ENCODE measurements around the gene DYNLT1. TPM values are rescaled to one million over a fixed set of nuclear protein-coding genes. Genes with fewer than 3 reads are reported as not detected.

DYNLT1 gene
- total RNA-seq, 4 donors from 2014 or later: 90.7 to 147 (median 102) TPM

- peak; percentile 87 for DNase-seq (ENCODE audit: extremely low spot score)
- no peak overlapping the region for H3K4me3 ChIP-seq
- no peaks in the 10 kb centered on the region for H3K27me3 ChIP-seq
- H3K27ac ChIP-seq (replicated peaks in 1 of 4): peak overlapping the region in 3 of 4 donors; percentile 46 to 99 (median 64)
- WGBS: 54% methylated on average over 5 of the region's 5 CpGs
- H3K9me3 ChIP-seq: no peaks in the 10 kb centered on the region
- intact Hi-C loops (cut with DNase I): no loop called here
- peaks cover 15 to 40% (median 25%) of the 10 kb centered on the region in 4 donors for H3K4me1 ChIP-seq
- peak in 1 of 2 donors; percentile 49 for TF ChIP-seq POLR2AphosphoS5 (IDR thresholded peaks at IDR 0.05)
- TF ChIP-seq EP300 (IDR thresholded peaks at IDR 0.05): no peak
- H3K36me3 ChIP-seq: no peaks in the 10 kb centered on the region
Observed at GRCh38 chr6:158648682-158649131, 4.2 kb upstream of the DYNLT1 start.

- H3K27ac ChIP-seq (replicated peaks in 1 of 4): peak overlapping the region in 2 of 4 donors; percentile 64 to 99
- peaks cover 24 to 46% (median 34%) of the 10 kb centered on the region in 4 donors for H3K4me1 ChIP-seq
- no peaks in the 10 kb centered on the region for H3K27me3 ChIP-seq
- no peaks in the 10 kb centered on the region for H3K36me3 ChIP-seq
- intact Hi-C loops (cut with DNase I): no loop called here
- peak; percentile 29 for DNase-seq (ENCODE audit: extremely low spot score)
- H3K4me3 ChIP-seq: no peak overlapping the region
- no peak for TF ChIP-seq EP300 (IDR thresholded peaks at IDR 0.05)
- TF ChIP-seq CTCF (IDR thresholded peaks at IDR 0.05): no peak
- no peak for TF ChIP-seq POLR2AphosphoS5 (IDR thresholded peaks at IDR 0.05)
- no peak for TF ChIP-seq POLR2A (IDR thresholded peaks at IDR 0.05; ENCODE audit: low read depth)
- WGBS: 56% methylated on average over 4 of the region's 4 CpGs
- no peaks in the 10 kb centered on the region for H3K9me3 ChIP-seq
Observed at GRCh38 chr6:158647501-158647900, 3.0 kb upstream of the DYNLT1 start.

GRCh38 chr6:158646023-158646910 is 1.7 kb upstream of the DYNLT1 start:
- Histone ChIP-seq H3K27ac (replicated peaks in 1 of 4) (peak overlapping the region in 1 of 4 donors; percentile 99), H3K36me3 (no peaks in the 10 kb centered on the region), H3K4me3 (no peak overlapping the region), H3K4me1 (peaks cover 36 to 58% (median 45%) of the 10 kb centered on the region in 4 donors), H3K9me3 (no peaks in the 10 kb centered on the region), H3K27me3 (no peaks in the 10 kb centered on the region)
- intact Hi-C loops (cut with DNase I): no loop called here
- peak; percentile 86 for DNase-seq (ENCODE audit: extremely low spot score)
- 82% methylated on average over 10 of the region's 10 CpGs for WGBS
- TF ChIP-seq POLR2AphosphoS5 (IDR thresholded peaks at IDR 0.05) (no peak), EP300 (IDR thresholded peaks at IDR 0.05) (no peak), CTCF (IDR thresholded peaks at IDR 0.05) (no peak), POLR2A (IDR thresholded peaks at IDR 0.05; ENCODE audit: low read depth) (no peak)

- H3K27ac ChIP-seq (replicated peaks in 1 of 4): peak overlapping the region; percentile 94 to 99 (median 97)
- no peak for TF ChIP-seq EP300 (IDR thresholded peaks at IDR 0.05)
- TF ChIP-seq CTCF (IDR thresholded peaks at IDR 0.05): no peak
- TF ChIP-seq POLR2A (IDR thresholded peaks at IDR 0.05; ENCODE audit: low read depth): no peak
- TF ChIP-seq POLR2AphosphoS5 (IDR thresholded peaks at IDR 0.05): no peak
- no peaks in the 10 kb centered on the region for H3K9me3 ChIP-seq
- H3K4me3 ChIP-seq: peak overlapping the region; percentile 75 to 95 (median 88)
- DNase-seq (ENCODE audit: extremely low spot score): peak; percentile 70
- H3K4me1 ChIP-seq: peaks cover 45 to 68% (median 51%) of the 10 kb centered on the region in 4 donors
- 33% methylated on average over 20 of the region's 21 CpGs for WGBS
- intact Hi-C loops (cut with DNase I): no loop called here
- H3K27me3 ChIP-seq: no peaks in the 10 kb centered on the region
- H3K36me3 ChIP-seq: peaks cover 0 to 5% (median 2%) of the 10 kb centered on the region in 4 donors
Observed at GRCh38 chr6:158645064-158646022, 800 bp upstream of the DYNLT1 start.
